Inferior parietal cortex (tissue), 1 donor: ENCODE measurements around the gene GHRH.

Source experiments
- DNase-seq: peaks from one replicate; pipeline ENCODE4 v3.0.0-alpha.2; 2016; ENCODE audit errors: extremely low spot score

GHRH gene

DNA sequence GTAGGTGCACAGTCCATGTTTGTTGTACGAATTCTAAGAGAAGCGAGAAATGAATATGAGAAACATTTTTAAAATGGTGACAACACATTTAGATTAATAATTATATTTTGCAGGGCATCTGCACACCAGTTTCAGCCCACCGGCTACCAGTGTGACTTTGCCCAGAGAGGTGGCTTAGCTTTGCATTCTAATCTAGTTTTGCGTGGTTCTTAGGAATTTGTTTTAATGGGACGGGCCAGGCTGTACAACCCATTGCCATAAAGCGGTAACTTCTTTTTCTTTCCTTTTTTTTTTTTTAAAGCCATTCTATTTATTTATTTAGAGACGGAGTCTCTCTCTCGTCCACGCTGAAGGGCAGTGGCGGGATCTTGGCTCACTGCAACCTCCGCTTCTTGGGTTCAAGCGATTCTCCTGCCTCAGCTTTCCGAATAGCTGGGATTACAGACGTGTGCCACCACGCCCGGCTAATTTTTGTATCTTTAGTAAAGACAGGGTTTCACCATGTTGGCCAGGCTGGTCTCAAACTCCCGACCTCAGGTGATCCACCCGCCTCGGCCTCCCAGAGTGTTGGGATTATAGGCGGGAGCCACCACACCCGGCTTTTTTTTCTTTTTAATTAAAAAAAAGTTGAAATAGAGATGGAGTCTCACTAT is 28.7 kb upstream of the GHRH start:
- DNase-seq: no peak

DNA sequence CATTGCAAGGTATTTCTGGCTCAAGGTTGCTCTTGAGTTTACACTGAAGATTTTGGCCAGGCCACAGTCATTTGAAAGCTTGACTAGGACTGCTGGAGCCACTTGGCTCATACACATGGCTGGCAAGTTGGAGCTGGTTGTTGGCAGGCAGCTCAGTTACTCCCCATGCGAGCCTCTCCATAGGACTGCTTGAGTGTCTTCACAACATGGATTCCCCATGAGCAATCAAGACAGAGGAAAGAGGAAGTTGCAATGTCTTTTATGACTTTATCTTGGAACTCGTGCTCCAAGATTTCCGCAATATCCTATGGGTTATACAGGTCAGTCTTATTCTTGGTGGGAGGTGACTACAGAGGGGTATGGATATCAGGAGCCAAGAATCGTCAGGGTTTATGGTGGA is 26.5 kb upstream of the GHRH start:
- DNase-seq: no peak

DNA sequence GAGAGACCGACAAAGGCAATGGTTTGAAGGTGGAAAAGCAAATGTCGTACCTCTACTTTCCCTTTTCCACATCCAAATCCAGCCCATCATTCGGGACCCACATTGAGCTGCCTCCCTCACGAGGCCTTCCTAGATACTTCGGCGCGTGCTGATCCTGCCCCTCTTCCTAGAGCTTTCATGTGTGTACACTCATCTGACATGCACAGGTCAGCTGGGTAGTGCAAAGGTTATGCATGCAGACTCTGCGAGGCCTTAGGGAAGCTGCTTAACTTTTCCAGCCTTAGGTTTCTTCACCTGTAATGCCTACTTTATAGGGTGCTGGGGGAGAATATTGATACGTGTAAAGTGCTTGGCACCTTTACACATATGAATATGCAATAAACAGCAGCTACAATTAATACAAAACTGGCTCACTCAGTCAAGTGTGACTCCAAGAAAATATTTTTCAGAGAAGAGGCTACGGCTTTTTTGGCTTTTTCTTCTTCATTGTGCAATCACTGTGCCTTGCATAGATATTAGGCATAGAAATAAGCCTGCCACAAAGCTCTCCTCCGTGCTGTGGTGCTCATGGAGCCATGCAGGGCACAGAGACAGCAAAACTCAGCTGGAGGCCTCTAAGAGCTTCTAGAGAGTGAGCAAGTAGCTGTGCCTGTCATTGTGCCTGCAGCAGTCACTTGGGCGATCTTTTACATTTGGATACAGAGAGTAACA is 24.2 kb upstream of the GHRH start:
- no peak for DNase-seq

DNA sequence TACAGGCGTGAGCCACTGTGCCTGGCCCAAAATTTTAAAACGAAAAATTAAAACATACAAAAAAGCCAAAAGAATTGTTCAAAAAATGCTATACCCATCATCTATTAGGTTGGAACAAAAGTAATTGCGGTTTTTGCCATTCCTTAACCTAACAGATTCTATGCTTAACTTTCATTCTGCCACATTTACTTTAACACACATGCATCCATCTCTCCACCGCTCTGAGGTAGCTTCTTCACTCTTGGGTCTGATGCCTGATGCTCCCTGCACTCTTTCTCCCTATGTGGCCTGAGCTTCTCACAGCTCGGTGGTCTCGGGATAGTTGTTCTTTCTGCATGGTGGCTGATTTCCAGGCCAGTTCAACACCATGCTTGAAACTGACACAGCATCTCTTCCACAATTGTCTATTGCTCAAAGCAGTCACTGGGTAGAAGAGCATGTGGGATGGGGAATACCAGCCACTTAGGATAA is 23.1 kb upstream of the GHRH start:
- DNase-seq: no peak

DNA sequence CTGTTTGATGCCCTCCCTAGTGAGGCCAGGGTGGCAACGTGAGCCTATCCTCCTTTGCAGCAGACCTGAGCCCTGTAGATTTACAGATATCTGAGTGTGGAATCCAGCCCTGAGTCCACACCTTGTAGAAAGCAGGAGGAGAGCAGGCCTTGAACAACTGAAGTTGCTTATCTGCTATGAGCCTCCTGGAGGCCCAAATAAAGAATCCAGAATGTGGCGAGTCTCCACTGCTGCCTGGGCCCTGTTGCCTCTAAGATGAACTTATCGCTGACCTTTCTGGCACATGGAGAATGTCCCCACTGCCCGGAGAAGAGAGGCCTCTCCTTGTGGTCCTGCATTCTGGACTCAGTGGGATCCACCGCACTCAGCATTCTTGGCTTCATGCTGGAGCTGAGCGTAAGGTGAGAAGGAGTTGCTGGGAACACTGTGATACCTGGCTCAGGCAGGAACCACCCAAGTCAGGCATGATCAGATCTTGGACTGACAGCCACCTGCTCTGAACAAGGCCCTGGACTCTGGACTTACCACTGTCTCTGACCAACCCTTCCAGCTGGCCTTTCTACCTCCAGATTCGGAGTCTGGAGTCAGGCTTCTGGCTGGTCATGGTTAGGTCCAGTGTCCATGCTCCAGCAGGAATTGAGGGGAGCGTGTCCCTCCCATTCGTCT is 22.0 kb upstream of the GHRH start:
- no peak for DNase-seq

DNA sequence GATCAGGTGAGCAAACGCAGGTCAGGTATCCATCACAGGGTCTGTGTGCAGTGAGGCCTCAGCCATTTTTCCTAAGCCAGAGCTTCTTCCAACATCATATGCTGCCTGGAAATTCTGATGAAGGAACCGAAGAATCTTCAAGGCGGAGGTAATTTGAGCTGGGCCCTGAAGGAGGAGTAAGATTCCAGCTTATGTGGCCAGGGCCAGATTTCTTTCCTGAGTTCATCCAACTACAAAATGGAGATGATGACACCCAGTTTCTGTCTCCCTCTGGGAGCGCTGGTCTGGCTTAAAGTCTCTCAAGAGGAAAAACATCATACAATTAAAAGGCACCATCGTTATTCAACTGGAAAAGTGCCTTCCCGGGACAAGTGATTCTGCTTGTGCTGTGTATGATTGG is 20.9 kb upstream of the GHRH start:
- no peak for DNase-seq

DNA sequence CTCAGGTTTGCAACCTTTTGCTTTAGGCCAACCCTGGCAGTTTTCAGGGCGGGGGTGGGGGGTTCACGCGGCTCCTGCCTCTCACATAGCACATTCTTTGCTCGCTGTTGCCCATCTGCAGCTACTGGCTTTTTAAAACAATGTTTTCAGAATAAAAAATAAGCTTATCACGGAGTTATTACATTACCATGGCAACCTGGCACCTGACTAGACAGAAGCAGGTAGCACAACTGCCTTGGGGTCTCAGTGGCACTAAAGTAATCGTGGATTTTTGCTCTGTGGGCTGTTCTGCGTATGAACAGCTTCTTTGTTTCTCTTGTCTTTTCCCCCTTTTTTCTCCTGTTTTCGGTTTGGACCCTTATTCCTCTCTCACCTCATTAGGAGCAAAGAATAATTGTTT is 18.8 kb upstream of the GHRH start:
- DNase-seq: no peak

DNA sequence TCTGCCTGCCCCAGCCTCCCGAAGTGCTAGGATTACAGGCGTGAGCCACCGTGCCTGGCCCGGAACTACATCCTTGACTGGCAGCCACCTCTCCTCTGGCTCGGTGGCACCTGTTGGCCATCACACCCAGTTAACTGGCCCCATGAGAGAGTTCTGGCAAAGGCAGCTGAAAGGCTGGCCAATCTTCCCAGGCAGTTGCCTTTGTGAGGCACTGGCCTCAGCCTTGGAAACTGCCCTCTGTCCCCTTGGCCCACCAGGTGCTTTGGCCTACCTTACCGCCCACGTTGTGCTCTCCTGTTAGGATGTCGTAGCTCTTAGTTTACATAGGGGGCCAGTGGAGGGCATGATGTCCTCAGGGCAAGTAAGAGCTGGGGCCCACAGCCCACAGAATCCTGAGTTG is 18.2 kb upstream of the GHRH start:
- no peak for DNase-seq

DNA sequence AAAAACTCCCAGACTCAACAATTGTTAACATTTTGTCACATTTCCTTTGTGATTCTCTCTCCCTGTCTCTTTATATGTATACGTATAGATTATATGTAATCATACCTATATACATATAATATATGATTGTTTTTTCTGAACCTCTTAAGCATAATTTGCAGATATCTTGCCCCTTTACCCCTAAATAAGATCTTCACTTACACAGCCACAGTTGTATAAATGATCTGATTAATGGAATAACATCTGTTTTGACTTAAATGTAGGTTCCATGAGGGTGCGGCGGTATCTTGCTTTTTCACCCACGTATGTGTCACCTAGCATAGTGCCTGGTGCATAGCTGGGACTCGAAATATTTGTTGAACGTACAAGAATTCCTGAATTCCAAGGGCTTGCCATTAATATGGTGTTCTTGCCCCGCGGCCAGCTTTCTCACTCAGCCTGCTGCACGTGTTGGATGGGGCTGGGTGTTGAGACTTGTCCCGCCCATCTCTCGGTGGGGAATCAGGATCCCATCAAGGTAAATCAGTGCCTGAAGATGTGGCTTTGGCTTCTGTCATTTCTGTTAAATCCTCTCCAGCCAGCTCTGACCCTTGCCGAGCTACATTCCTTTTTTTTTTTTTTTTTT is 17.5 kb upstream of the GHRH start:
- no peak for DNase-seq

DNA sequence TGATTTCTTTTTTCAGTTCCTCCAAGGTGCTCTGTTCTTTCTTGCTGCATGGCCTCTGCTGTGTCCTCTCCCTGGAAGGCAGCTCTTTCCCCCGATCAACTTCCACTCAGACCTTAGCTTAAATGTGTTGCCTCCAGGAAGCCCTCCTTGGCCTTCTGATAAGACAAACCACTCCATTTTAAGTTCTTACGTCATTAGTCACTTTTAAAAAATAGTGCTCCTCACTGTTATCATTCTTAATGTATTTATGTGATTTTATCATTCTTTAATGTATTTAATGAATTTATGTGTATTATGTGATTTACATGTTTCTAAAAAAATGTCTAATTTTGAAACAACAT is 15.6 kb upstream of the GHRH start:
- no peak for DNase-seq

DNA sequence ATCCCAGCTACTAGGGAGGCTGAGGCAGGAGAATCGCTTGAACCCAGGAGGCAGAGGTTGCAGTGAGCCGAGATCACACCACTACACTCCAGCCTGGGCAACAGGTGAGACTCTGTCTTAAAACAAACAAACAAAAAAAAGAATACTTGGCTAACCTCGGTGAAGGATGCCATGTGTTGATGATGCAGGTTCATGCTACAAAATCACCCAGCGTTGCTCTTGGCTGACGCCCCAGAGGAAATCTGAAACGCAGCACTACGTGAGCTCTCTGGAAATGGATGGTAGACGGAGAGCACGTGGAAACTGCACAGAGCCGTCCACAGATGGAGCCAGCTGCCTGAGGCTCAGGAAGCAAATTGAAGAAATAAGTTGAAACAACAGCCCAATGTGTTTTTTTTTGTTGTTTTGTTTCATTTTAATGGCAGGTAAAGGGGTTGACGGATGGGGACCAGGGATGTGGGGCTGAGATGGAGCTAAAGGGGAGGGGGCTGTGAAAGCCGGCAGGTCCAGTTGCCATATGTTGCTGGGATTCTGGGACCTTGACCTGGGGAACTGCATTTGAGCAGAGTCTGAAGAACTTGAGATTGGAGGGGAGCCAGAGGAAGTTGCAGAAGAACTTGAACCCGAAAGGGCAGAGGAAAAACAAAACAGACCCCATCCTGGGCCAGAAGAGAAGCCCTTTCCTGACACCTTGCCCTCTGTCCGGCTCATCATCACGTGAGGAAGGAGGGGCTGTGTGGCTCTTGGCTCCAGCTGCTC is 15.1 kb upstream of the GHRH start:
- no peak for DNase-seq

DNA sequence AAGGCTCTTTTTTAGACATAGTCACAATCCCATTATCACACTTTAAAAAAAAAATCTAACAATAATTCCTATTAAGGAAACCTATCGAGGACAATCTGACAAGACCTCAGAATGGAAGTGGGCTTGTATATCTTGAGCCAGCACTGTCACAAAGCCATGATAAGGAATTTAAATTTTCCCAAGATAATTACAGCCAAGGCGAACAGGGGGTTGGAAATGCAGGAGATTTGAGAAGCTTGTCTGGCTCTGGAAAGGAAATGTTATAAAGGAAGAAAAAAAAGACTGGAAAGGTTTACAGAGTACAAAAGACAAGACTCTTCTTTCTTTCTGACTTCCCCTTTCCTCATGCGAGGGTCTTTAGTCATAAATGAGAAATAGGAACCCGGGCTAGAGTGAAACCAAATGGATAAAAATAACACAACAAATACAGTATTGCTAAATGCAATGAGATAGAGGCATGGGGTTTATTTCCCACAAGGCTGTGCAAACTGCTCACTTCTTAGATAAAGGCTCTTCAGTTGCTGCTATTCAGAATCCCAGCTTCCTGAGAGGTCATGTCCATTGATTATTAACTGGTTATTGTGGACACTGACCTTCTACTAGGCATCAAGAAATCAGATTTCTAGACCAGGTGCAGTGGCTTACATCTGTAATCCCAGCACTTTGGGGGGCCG is 13.4 kb upstream of the GHRH start:
- no peak for DNase-seq

DNA sequence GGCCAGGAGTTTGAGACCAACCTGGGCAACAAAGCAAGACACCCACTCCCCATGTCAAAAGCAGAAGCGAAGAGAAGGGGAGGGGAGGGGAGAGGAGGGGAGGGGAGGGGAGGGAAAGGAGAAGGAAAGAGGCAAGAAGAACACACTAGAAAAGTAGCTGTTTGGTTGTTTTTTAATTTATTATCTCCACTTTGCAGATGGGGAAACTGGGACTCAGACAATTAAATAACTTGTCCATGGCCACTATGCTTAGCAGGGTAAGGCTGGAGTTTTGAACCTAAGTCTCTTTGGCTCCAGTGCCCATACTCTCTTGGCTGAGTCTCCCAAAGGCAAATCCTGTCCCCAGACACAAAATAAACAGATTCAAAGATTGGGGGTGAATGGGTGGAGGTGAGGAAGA is 12.4 kb upstream of the GHRH start:
- DNase-seq: no peak

DNA sequence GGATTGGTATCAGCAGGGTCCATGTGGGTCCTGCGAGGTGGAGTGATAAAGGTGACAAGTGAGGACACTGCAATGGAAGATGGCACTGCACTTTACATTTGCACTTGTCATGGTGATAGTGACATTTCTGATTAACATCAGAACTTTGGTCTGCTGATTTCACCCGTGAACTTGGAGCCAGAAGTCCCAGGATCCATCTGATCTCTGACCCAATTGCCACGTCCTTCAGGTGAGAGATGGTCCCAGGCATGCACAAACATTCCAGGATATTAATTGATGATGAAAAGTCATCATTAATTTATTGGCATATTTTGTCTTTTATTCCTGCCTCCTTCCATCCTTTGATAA is 9.8 kb upstream of the GHRH start:
- no peak for DNase-seq

DNA sequence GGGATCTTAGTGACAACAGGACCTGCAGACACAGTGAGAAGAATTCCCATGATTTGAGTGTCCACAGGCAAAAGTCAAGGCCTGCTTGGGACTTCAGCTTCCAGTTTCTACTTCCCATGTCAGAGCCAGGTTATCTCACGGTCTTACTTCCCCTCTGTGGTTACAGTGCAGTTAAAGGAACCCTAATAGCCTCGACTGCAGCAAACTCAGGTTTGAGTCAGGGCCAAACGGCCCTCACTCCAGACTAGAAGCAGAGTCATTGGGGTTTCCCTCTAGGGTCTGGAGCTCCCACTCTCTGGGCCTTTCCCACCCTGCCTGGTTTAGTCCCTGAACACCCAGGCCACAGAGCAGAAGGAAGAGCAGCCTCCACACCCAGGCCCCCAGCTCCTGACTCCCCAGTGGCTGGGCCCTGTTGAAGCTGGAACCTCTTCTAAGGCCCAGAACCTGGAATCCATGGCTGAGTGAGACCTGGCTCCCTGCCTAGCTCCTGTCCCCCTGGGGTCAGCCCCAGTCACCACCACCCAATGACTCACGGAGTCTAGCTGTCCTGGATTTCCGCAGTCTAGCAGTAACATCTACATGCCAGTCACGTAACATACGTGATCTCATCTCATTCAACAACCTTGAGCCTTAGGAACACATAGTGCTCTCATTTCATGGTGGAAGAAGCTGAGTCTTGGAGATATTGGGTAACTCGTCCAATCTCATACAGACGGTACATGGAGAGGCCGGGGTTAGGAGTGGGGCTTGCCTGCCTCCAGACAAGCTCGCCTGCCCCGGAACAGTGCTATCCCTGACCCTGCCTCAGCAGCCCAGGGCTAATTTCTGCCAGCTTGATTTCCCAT is 9.2 kb upstream of the GHRH start:
- no peak for DNase-seq

DNA sequence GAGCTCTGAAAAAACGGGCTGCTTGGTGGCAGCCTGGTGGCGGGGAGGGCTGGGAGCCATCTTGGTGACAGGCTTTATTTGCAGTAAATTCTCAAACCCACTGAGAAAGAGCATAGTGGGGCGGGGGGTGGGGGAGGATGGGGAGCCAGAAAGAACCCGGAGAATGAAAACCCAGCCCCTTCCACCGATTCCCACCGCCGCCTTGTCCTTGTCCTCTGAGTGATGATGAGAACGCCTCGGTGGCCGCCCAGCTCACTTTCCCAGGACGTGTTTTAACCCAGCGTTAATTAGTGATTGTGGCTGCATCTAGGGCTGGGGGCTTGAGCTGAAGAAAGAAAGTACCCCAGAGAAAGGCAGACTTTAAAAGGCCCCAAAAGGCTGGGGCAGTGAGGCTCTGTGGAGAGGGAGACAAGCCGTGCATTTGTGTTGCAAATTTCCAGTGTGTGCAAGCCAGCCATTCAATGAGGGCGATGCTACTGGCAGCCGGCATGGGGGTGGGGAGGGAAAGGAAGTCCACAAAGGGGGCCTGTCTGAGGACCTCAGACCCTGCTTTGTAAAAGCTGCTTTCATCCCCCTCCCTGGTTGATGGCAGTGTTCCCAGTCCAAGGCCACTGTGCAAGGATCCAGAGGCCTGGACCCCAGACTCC is 6.2 kb upstream of the GHRH start:
- no peak for DNase-seq

DNA sequence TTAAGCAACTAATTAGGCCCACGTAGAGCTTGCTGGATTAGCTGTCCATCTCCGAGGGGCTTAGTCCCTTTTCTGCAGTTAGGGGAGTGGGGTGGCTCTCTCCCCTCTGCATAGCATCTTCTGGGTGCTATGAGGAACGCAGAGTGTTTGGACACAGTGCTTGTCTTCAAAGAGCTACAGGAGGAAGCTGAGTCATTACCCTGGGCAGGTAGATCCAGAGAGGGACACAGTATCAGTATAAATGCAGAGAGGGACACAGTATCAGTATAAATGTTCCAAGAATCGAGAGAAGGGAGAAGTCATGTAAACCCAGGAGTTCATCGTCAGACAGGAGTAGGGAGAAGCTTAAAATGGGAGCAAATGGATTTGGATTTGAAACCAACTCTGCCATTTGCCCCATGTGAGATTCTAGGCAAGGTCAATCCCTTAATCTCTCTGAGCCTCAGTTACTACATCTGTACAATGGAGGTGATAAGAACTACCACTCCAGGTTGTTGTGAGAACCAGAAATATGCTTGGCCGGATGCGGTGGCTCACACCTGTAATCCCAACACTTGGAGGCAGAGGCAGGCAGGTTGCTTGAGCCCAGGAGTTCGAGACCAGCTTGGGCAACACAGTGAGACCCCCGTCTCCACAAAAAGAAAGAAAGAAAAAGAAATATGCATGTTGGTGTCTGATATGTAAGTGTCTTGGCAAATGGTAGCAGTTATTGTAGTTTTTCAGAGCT is 5.5 kb upstream of the GHRH start:
- DNase-seq: no peak

DNA sequence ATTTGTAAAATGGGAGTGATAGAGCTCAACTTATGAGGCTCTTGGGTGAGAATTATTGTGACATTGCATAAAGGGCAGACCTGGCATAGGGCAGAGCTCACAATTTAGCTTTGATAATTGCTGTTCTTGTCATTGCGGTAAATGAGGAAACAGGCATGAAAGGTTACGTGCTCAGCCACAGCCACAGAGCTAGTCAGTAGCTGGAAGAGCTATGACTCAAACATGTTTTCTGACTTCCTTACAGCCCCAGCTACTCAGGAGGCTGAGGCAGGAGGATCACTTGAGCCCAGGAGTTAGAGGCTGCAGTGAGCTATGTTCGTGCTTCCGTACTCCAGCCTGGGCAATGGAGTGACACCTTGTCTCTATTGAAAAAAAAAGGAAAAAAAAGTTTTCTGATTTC is 3.5 kb upstream of the GHRH start:
- DNase-seq: no peak

DNA sequence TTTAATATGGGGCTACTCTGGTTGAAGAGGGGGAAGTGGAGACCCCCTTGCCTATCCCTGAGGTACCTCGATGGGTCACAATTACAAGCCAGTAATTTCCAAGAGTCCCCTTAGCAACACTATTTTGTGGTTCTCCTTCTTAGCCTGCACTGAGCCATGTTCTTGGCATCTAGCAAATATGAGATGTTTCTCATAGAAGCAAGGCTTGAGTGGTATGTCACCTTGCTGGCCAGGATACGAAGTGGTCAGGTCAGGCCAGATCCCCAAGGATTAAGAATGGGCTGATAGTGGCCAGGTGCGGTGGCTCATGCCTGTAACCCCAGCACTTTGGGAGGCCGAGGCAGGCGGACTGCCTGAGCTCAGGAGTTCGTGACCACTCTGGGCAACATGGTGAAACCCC is 2.1 kb upstream of the GHRH start:
- DNase-seq: no peak

DNA sequence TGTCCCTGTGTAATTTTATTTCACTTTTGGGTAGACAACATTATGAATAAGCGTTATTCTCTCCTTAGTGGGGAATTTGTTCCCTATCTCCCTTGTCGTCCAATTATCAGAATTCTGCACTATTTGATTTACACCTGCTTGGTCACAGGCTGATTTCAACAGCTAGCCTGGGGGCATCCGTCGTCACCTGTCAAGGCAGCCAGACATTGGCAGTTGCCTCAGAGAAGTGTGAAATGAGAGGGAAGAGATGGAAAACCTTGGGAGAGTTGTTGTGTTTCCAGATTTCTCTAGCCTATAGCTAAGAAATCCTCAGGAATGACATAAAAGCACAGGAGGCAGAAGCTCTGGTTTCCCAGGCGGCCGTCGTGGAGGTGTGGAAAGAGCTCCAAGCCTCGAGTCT is 891 bp upstream of the GHRH start:
- no peak for DNase-seq
